Sigmoid colon (tissue), 7 donors: ENCODE measurements around the gene PES1. TPM values are rescaled to one million over a fixed set of nuclear protein-coding genes. Genes with fewer than 3 reads are reported as not detected.
"Not testable (repeated sequence)": the region's sequence is repeated elsewhere in the genome, so short reads cannot be mapped to it uniquely, and the experiment has no call there.

Experiments used
- DNase-seq: peaks from one replicate; pipeline ENCODE4 v3.0.0-alpha.2; 2019
- H3K27ac ChIP-seq, 4 donors: fragments of 200-600 bp; sonication (generic); one replicate each; pipeline ENCODE4 v1.5.1; 2016 to 2019; ENCODE audit warnings: mild to moderate bottlenecking in 1 of 4
- H3K27me3 ChIP-seq, 3 donors: fragments of 200-600 bp; sonication (generic); one replicate each; pipeline ENCODE4 v1.5.1; 2019; ENCODE audit warnings: mild to moderate bottlenecking in 1 of 3
- H3K36me3 ChIP-seq, 4 donors: fragments of 200-600 bp; sonication (generic); one replicate each; pipeline ENCODE4 v1.5.1; 2016 to 2019
- H3K4me1 ChIP-seq, 4 donors: fragments of 200-600 bp; sonication (generic); one replicate each; pipeline ENCODE4 v1.5.1; 2017 to 2019
- H3K4me3 ChIP-seq, 4 donors: fragments of 200-600 bp; sonication (generic); one replicate each; pipeline ENCODE4 v1.5.1; 2017 to 2019; ENCODE audit warnings: mild to moderate bottlenecking in 2 of 4, moderate library complexity in 1 of 4
- H3K9me3 ChIP-seq, 4 donors: fragments of 200-600 bp in 3 of 4; sonication (generic) in 3 of 4; one replicate each; pipeline versions ENCODE4 v1.5.1 to v1.6.1; 2013 to 2019
- EP300 ChIP-seq, 4 donors: sonication (generic); formaldehyde crosslinking; IDR thresholded peaks; one replicate each; pipeline ENCODE4 v1.6.1; 2017; ENCODE audit warnings: antibody characterized with exemption in 4 of 4
- POLR2A ChIP-seq, 2 donors: fragments of 450-650 bp; IDR thresholded peaks; one replicate each; pipeline ENCODE4 v1.6.1; 2016; ENCODE audit warnings: antibody characterized with exemption in 2 of 2, mild to moderate bottlenecking in 2 of 2, moderate library complexity in 2 of 2
- POLR2AphosphoS5 ChIP-seq, 4 donors: sonication (generic); formaldehyde crosslinking; IDR thresholded peaks; one replicate each; pipeline ENCODE4 v1.6.1; 2017; ENCODE audit warnings: antibody characterized with exemption in 4 of 4
- WGBS, 2 donors: extraction: QIAGEN DNeasy Blood & Tissue Kit; methylation state at CpG; one replicate each; pipeline ENCODE4 v1.1.7; 2013; 5-methylcytosine and 5-hydroxymethylcytosine counted together
- intact Hi-C: fragments of 100-400 bp; cut with DNase I; formaldehyde crosslinking; loops from one replicate; pipeline ENCODE4 v1.15.1; 2023
- polyA plus RNA-seq, 3 donors: library from polyadenylated mRNA; stranded (reverse); fragments of 200-250 nt; gene quantifications; one replicate each; pipeline ENCODE4 v1.2.3, GENCODE V29; 2013
- total RNA-seq, 4 donors: library from RNA; depleted of rRNA; stranded (reverse); fragments of >200 nt; gene quantifications; one replicate each; pipeline ENCODE4 v1.1.0, GENCODE V29; 2016
- TF ChIP-seq, protein P1 (sequence below), 4 experiments: fragments of 450-650 bp in 3 of 4; fragments of 200-600 bp in 1 of 4; IDR thresholded peaks; one replicate each; pipeline ENCODE4 v1.5.1; 2016 to 2019; ENCODE audit warnings: antibody characterized with exemption in 4 of 4, mild to moderate bottlenecking in 3 of 4, moderate library complexity in 2 of 4
- donor health status: healthy with polysubstance abuse.
- donor health status: Bipolar disorder and iron deficiency.
- donor health status: healthy.

Gene PES1
- total and polyA plus RNA-seq, 7 donors: 25.0 to 64.8 (median 41.3) TPM

DNA sequence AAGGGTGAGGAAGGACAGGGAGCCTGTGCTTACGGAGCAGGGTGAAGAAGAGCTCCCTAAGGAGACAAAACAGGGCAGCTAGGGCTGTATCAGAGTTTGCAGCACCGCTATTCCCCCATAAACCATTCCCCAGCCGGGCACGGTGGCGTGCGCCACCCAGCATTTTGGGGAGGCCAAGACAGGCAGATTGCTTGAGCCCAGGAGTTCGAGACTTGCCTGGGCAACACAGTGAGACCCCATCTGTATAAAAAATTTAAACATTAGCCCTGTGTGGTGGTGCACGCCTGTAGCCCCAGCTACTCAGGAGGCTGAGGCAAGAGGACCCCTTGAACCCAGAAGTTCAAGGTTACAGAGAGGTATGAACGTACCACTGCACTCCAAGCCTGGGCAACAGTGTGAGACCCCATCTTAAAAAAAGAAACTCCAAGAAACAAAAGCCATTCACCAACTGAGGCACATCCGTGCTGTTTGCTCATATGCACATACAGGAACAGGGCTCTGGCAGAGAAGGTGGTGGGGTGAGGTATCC is 22.0 kb downstream of the PES1 start:
- intact Hi-C loops: no loop called here
- Histone ChIP-seq H3K9me3 (no peaks in the 10 kb centered on the region), H3K27me3 (peaks cover 0 to 3% (median 0%) of the 10 kb centered on the region in 3 donors), H3K4me3 (no peak overlapping the region), H3K36me3 (no peaks in the 10 kb centered on the region), H3K4me1 (peaks cover 0 to 7% (median 2%) of the 10 kb centered on the region in 4 donors), H3K27ac (no peak overlapping the region)
- no peak for DNase-seq
- TF ChIP-seq POLR2A (IDR thresholded peaks at IDR 0.05) (no peak), POLR2AphosphoS5 (IDR thresholded peaks at IDR 0.05) (no peak), EP300 (IDR thresholded peaks at IDR 0.05) (no peak)
- TF ChIP-seq, protein P1, sequence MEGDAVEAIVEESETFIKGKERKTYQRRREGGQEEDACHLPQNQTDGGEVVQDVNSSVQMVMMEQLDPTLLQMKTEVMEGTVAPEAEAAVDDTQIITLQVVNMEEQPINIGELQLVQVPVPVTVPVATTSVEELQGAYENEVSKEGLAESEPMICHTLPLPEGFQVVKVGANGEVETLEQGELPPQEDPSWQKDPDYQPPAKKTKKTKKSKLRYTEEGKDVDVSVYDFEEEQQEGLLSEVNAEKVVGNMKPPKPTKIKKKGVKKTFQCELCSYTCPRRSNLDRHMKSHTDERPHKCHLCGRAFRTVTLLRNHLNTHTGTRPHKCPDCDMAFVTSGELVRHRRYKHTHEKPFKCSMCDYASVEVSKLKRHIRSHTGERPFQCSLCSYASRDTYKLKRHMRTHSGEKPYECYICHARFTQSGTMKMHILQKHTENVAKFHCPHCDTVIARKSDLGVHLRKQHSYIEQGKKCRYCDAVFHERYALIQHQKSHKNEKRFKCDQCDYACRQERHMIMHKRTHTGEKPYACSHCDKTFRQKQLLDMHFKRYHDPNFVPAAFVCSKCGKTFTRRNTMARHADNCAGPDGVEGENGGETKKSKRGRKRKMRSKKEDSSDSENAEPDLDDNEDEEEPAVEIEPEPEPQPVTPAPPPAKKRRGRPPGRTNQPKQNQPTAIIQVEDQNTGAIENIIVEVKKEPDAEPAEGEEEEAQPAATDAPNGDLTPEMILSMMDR (IDR thresholded peaks at IDR 0.05): no peak
- 93 to 98% methylated on average over 10 of the region's 10 CpGs for WGBS, 2 donors

DNA sequence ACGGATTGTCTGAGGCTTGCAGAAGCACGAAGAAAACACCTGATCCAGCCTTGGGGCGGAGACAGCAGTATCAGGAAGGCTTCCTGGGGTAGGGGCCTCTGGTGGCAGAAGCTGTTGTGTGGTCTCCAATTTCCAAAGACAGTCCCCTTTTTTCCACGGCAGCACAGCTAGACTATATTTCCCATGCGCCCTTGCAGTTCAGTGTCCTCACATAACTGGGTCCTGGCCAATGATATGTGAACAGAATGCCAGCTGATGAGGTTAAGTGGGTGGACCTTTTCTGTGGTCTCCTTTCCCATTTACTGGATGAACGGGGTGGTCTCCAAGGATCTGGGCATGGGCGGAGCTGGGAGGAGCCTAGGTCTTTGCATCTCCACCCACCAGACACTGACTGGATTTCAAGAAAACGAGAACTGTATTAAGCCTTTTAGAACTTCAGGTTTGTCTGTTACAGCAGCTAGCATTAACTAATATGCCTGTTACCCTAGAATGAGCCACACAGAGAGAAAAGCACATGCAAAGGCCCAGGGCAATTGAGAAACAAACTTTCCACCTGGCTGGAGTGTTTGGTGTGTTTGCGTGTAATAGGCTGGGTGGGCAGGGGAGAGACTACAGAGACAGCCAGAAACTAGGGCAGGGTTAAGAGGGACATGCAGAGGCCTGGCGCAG is 23.4 kb downstream of the PES1 start:
- intact Hi-C loops: no loop called here
- TF ChIP-seq EP300 (IDR thresholded peaks at IDR 0.05): no peak
- TF ChIP-seq, protein P1 (IDR thresholded peaks at IDR 0.05): no peak
- TF ChIP-seq POLR2A (IDR thresholded peaks at IDR 0.05): no peak
- TF ChIP-seq POLR2AphosphoS5 (IDR thresholded peaks at IDR 0.05): no peak
- H3K4me1 ChIP-seq: no peaks in the 10 kb centered on the region
- no peaks in the 10 kb centered on the region for H3K9me3 ChIP-seq
- H3K36me3 ChIP-seq: no peaks in the 10 kb centered on the region
- no peak overlapping the region for H3K27ac ChIP-seq
- no peak overlapping the region for H3K4me3 ChIP-seq
- H3K27me3 ChIP-seq: peaks cover 0 to 3% (median 0%) of the 10 kb centered on the region in 3 donors
- 79 to 93% methylated on average over 10 of the region's 10 CpGs for WGBS, 2 donors
- no peak for DNase-seq

DNA sequence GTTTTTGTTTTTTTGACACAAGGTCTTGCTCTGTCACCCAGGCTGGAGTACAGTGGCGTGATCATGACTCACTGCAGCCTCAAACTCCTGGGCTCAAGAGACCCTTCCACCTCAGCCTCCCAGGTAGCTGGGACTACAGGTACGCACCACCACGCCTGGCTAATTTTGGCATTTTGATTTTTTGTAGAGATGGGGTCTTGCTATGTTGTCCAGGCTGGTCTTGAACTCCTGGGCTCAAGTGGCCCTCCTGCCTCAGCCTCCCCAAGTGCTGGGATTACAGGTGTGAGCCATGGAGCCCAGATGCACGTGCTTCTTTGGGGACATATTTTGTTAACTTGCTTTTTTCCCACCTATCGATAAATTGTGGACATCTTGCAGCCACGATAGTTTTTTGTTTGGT is 24.4 kb downstream of the PES1 start:
- H3K27ac ChIP-seq, H3K4me1 ChIP-seq, H3K4me3 ChIP-seq, H3K27me3 ChIP-seq, H3K9me3 ChIP-seq, H3K36me3 ChIP-seq, intact Hi-C loops, DNase-seq: not testable (repeated sequence)
- 92 to 94% methylated on average over 6 of the region's 6 CpGs for WGBS, 2 donors

DNA sequence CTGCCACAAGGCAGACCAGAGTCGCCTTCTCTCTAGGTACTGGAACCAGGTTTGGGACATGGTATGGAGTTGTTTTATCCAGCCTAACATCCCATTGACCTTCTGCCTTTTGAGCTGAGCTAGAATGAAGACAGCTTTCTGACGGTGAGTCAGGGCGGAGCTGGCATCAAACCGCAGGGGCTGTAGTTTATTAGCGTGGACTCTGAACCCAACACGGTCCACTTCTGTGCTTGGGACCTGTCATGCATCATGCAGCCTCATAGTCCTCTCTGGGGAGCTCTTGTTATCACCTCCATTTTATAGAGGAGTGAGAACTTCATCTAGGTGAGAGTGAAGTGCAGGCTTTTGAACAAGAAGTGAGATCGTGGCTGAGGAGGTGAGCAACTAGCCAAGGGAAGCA is 25.6 kb downstream of the PES1 start:
- Histone ChIP-seq H3K36me3 (no peaks in the 10 kb centered on the region), H3K27me3 (peaks cover 0 to 3% (median 0%) of the 10 kb centered on the region in 3 donors), H3K4me3 (no peak overlapping the region), H3K9me3 (no peaks in the 10 kb centered on the region), H3K27ac (no peak overlapping the region), H3K4me1 (no peaks in the 10 kb centered on the region)
- 25 to 62% methylated on average over 7 of the region's 7 CpGs for WGBS, 2 donors
- TF ChIP-seq EP300 (IDR thresholded peaks at IDR 0.05): no peak
- TF ChIP-seq POLR2A (IDR thresholded peaks at IDR 0.05): no peak
- TF ChIP-seq, protein P1 (IDR thresholded peaks at IDR 0.05): no peak
- no peak for TF ChIP-seq POLR2AphosphoS5 (IDR thresholded peaks at IDR 0.05)
- intact Hi-C loops: no loop called here
- DNase-seq: no peak

DNA sequence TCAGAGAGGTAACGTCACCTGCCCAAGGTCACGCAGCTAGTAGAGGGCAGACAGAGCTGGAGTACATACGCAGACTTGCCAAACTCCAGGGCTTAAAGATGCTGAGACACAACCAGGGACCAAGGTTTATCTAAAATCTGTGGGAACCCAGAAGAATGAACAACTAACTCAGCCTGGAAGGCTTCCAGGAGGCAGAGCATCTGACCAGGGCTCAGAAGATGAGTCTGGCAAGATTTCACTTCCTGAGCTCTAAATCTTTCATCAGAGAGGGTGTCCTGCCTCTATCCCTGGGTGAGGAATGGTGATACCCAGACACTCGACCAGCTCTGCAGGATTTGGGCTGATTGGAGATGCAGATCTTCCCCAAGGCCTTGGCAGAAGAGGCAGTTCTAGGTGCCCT is 26.4 kb downstream of the PES1 start:
- no peak overlapping the region for H3K27ac ChIP-seq
- peaks cover 0 to 3% (median 0%) of the 10 kb centered on the region in 3 donors for H3K27me3 ChIP-seq
- H3K4me3 ChIP-seq: no peak overlapping the region
- intact Hi-C loops: no loop called here
- H3K36me3 ChIP-seq: no peaks in the 10 kb centered on the region
- WGBS, 2 donors: 83 to 90% methylated on average over 4 of the region's 4 CpGs
- no peaks in the 10 kb centered on the region for H3K9me3 ChIP-seq
- no peak for DNase-seq
- H3K4me1 ChIP-seq: no peaks in the 10 kb centered on the region
- TF ChIP-seq EP300 (IDR thresholded peaks at IDR 0.05) (no peak), POLR2AphosphoS5 (IDR thresholded peaks at IDR 0.05) (no peak), POLR2A (IDR thresholded peaks at IDR 0.05) (no peak)
- TF ChIP-seq, protein P1 (IDR thresholded peaks at IDR 0.05): no peak
